GM03348 (cell line): Measurements from ENCODE around the gene ETNK1.
A peak's percentile ranks its signal among the peaks of the same experiment; 100 is the strongest.
"Not testable (repeated sequence)": the region's sequence is repeated elsewhere in the genome, so short reads cannot be mapped to it uniquely, and the experiment has no call there.

Experiments used
- DNase-seq: peaks from one replicate; pipeline ENCODE4 v3.0.0; 2012; ENCODE audit warnings: low spot score

Gene ETNK1

GRCh38 chr12:22624870-22625761 lies at the start of gene ETNK1:
Gene ETNK1, plus strand, starts transcription at chr12:22625171. Its CDS starts 260 bp downstream, at chr12:22625431.
- DNase-seq, result peak; percentile 96

- DNase-seq, result no peak
Measured at GRCh38 chr12:22576065-22576464, 48.9 kb upstream of the ETNK1 start.

- DNase-seq, result no peak
Measured at GRCh38 chr12:22576473-22576872, 48.5 kb upstream of the ETNK1 start.

GRCh38 chr12:22577667-22578066 lies 47.3 kb upstream of the ETNK1 start:
- DNase-seq, result no peak

- no peak for DNase-seq
Measured at GRCh38 chr12:22578328-22578727, 46.6 kb upstream of the ETNK1 start.

- DNase-seq, result no peak
Measured at GRCh38 chr12:22588817-22589216, 36.2 kb upstream of the ETNK1 start.

GRCh38 chr12:22593864-22594263 lies 31.1 kb upstream of the ETNK1 start:
- no peak for DNase-seq

GRCh38 chr12:22597539-22597938 lies 27.4 kb upstream of the ETNK1 start:
- not testable (repeated sequence) for DNase-seq

- no peak for DNase-seq
Measured at GRCh38 chr12:22598141-22598762, 26.7 kb upstream of the ETNK1 start.

GRCh38 chr12:22598763-22599161 lies 26.2 kb upstream of the ETNK1 start:
- no peak for DNase-seq

- no peak for DNase-seq
Measured at GRCh38 chr12:22600181-22600580, 24.8 kb upstream of the ETNK1 start.

GRCh38 chr12:22609501-22609900 lies 15.5 kb upstream of the ETNK1 start:
- DNase-seq, result no peak

GRCh38 chr12:22610131-22610530 lies 14.8 kb upstream of the ETNK1 start:
- DNase-seq, result no peak

GRCh38 chr12:22612822-22613221 lies 12.1 kb upstream of the ETNK1 start:
- DNase-seq, result not testable (repeated sequence)

- DNase-seq, result no peak
Measured at GRCh38 chr12:22615963-22616501, 8.9 kb upstream of the ETNK1 start.

GRCh38 chr12:22617630-22618029 lies 7.3 kb upstream of the ETNK1 start:
- no peak for DNase-seq

GRCh38 chr12:22624548-22624869 lies 462 bp upstream of the ETNK1 start:
- DNase-seq, result no peak

- peak; percentile 16 for DNase-seq
Measured at GRCh38 chr12:22625762-22626294, 857 bp downstream of the ETNK1 start.

GRCh38 chr12:22626406-22626805 lies 1.4 kb downstream of the ETNK1 start:
- DNase-seq, result peak; percentile 37

GRCh38 chr12:22627371-22627770 lies 2.4 kb downstream of the ETNK1 start:
- DNase-seq, result no peak

GRCh38 chr12:22628228-22628627 lies 3.3 kb downstream of the ETNK1 start:
- DNase-seq, result no peak

- DNase-seq, result peak; percentile 43
Measured at GRCh38 chr12:22631863-22632463, 7.0 kb downstream of the ETNK1 start.

GRCh38 chr12:22634883-22635282 lies 9.9 kb downstream of the ETNK1 start:
- no peak for DNase-seq
